ENCODE results near the gene IMPA2.

DNA sequence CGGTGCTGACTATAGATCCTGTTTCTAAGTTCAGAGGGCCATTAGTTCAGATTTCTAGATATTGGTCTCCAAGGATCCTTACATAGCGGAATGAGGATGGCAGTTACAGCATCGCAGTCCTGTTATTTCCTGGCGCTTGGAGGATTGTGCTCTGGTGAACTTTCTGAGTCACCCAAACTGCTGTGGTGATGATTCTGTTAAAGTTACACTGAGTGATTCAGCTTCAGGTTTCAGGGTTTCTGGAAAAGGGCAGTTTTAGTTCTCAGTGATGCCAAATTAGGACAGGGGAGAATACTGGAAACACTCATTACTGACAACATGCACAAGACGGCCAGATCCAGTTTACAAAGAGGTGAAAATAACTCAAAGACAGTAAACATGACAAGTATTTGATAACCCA is 60.3 kb downstream of the IMPA2 start:
- TF ChIP-seq, protein P1, sequence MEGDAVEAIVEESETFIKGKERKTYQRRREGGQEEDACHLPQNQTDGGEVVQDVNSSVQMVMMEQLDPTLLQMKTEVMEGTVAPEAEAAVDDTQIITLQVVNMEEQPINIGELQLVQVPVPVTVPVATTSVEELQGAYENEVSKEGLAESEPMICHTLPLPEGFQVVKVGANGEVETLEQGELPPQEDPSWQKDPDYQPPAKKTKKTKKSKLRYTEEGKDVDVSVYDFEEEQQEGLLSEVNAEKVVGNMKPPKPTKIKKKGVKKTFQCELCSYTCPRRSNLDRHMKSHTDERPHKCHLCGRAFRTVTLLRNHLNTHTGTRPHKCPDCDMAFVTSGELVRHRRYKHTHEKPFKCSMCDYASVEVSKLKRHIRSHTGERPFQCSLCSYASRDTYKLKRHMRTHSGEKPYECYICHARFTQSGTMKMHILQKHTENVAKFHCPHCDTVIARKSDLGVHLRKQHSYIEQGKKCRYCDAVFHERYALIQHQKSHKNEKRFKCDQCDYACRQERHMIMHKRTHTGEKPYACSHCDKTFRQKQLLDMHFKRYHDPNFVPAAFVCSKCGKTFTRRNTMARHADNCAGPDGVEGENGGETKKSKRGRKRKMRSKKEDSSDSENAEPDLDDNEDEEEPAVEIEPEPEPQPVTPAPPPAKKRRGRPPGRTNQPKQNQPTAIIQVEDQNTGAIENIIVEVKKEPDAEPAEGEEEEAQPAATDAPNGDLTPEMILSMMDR (IDR thresholded peaks at IDR 0.05), result no peak
- TF ChIP-seq POLR2A (IDR thresholded peaks at IDR 0.05), result no peak
